Activated CD4-positive, alpha-beta T cell treated with anti-CD3 and anti-CD28 coated beads for 48 hours (primary cell): ENCODE data around the gene ADAM21.
"Not testable (repeated sequence)": the region's sequence is repeated elsewhere in the genome, so short reads cannot be mapped to it uniquely, and the experiment has no call there.

Experiments used
- DNase-seq: peaks from one replicate; pipeline ENCODE4 v3.0.0-alpha.2; 2020

ADAM21 gene

GRCh38 chr14:70477356-70478105 lies 25.6 kb downstream of the ADAM21 start:
- not testable (repeated sequence) for DNase-seq

GRCh38 chr14:70489579-70490200 lies 37.7 kb downstream of the ADAM21 start:
- DNase-seq, result no peak

DNA sequence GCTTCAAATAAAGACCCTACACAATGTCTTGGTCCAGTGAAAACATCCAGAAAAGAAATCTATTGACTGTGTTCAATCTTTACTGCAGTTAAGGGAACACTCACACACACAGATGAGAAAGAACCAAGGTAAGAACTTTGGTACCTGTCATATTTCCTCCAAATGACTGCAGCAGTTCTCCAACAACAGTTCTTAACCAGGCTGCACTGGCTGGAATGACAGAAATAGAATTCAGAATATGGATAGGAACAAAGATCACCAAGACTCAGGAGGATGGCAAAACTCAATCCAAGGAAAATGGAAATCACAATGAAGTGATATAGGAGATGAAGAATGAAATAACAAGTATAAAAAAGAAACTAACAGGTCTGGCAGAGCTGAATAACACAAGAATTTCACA lies 46.2 kb downstream of the ADAM21 start:
- DNase-seq, result no peak
